ENCODE results near the gene GFRAL. TPM values are rescaled to one million over a fixed set of nuclear protein-coding genes. Genes with fewer than 3 reads are reported as not detected.

The GFRAL gene
- total and polyA plus RNA-seq, 2 donors (not counting 1 experiment from before 2014, with no cell fraction given): not detected

GRCh38 chr6:55388211-55388610, 60.9 kb downstream of the GFRAL start:
- no peaks in the 10 kb centered on the region for H3K4me1 ChIP-seq (ENCODE audit: control insufficient read depth, extremely low read depth, insufficient read depth, low read length)
- no peak overlapping the region for H3K9ac ChIP-seq (ENCODE audit: insufficient read depth, low read length)
- TF ChIP-seq EZH2 (IDR thresholded peaks at IDR 0.05; ENCODE audit: low read length, missing control alignments): no peak
- TF ChIP-seq CTCF (conservative IDR thresholded peaks at IDR 0.05 in 1 of 2, IDR thresholded peaks at IDR 0.05 in 1 of 2; ENCODE audit: low read depth in 1 of 2, low read length in 2 of 2): no peak
- H3K79me2 ChIP-seq (ENCODE audit: control insufficient read depth, insufficient read depth, low read length): no peaks in the 10 kb centered on the region
- H3K4me2 ChIP-seq (ENCODE audit: extremely low read depth, insufficient read depth, low read length): no peak overlapping the region
- no peaks in the 10 kb centered on the region for H3K27me3 ChIP-seq (ENCODE audit: control insufficient read depth, insufficient read depth, low read length)
- DNase-seq (ENCODE audit: low read depth in 2 of 2): peak in 1 of 2 donors; percentile 28
- H3K9me3 ChIP-seq (ENCODE audit: control insufficient read depth, insufficient read depth, low read depth, low read length): no peaks in the 10 kb centered on the region
- H2AFZ ChIP-seq (ENCODE audit: low read length): no peak overlapping the region
- H4K20me1 ChIP-seq (ENCODE audit: control insufficient read depth, extremely low read depth, insufficient read depth, low read length): no peaks in the 10 kb centered on the region
- no peak overlapping the region for H3K27ac ChIP-seq (ENCODE audit: insufficient read depth, low read length)
- no peak overlapping the region for H3K4me3 ChIP-seq (replicated peaks in 1 of 4; ENCODE audit: control extremely low read depth in 1 of 4, insufficient read depth in 1 of 4, low read depth in 3 of 4, low read length in 4 of 4)
- no peaks in the 10 kb centered on the region for H3K36me3 ChIP-seq (ENCODE audit: control insufficient read depth, insufficient read depth, low read length)

DNA sequence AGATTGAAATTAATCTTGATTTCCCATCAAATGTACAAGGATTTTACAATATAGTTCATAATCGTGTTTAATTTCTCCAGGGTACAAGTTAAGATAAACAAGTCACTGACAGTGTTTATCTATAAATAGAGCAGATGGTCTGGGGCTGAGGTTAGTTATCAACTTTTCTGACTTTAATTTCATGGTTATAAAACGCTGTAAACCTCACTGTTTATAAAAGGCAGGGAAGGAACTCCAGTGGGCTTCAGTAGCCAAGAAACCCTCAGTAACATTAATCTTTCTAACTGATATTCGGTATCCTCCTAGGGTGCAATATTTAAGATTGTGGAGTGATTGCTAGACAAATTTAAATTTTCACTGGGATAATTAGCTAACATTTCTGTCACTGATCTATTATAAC, 68.6 kb downstream of the GFRAL start:
- Histone ChIP-seq H3K9ac (ENCODE audit: insufficient read depth, low read length) (no peak overlapping the region), H4K20me1 (ENCODE audit: control insufficient read depth, extremely low read depth, insufficient read depth, low read length) (no peaks in the 10 kb centered on the region), H3K27me3 (ENCODE audit: control insufficient read depth, insufficient read depth, low read length) (no peaks in the 10 kb centered on the region), H3K4me3 (replicated peaks in 1 of 4; ENCODE audit: control extremely low read depth in 1 of 4, insufficient read depth in 1 of 4, low read depth in 3 of 4, low read length in 4 of 4) (no peak overlapping the region), H3K4me1 (ENCODE audit: control insufficient read depth, extremely low read depth, insufficient read depth, low read length) (no peaks in the 10 kb centered on the region), H3K36me3 (ENCODE audit: control insufficient read depth, insufficient read depth, low read length) (no peaks in the 10 kb centered on the region), H3K9me3 (ENCODE audit: control insufficient read depth, insufficient read depth, low read depth, low read length) (no peaks in the 10 kb centered on the region), H2AFZ (ENCODE audit: low read length) (no peak overlapping the region), H3K27ac (ENCODE audit: insufficient read depth, low read length) (no peak overlapping the region), H3K4me2 (ENCODE audit: extremely low read depth, insufficient read depth, low read length) (no peak overlapping the region), H3K79me2 (ENCODE audit: control insufficient read depth, insufficient read depth, low read length) (no peaks in the 10 kb centered on the region)
- DNase-seq (ENCODE audit: low read depth in 2 of 2): peak in 1 of 2 donors; percentile 43
- TF ChIP-seq CTCF (conservative IDR thresholded peaks at IDR 0.05 in 1 of 2, IDR thresholded peaks at IDR 0.05 in 1 of 2; ENCODE audit: low read depth in 1 of 2, low read length in 2 of 2) (no peak), EZH2 (IDR thresholded peaks at IDR 0.05; ENCODE audit: low read length, missing control alignments) (no peak)

DNA sequence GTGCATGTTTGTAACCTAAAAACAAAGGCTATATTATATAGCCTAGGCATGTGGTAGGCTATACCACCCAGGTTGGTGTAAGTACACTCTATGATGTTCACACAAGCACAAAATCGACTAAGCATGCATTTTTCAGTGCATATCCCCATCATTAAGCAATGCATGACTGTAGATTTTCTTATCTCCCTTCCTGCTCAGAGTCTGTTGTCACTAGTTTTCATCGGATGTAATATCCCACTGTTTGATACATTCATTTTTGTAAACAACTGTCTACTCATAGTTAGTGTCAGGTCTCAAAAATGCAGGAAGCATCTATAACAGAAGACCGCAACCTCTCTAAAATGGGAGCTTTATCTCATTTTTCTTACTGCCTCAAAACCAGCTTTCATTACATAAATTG, 70.7 kb downstream of the GFRAL start:
- H2AFZ ChIP-seq (ENCODE audit: low read length): no peak overlapping the region
- peak in 1 of 2 donors; percentile 63 for DNase-seq (ENCODE audit: low read depth in 2 of 2)
- H3K27ac ChIP-seq (ENCODE audit: insufficient read depth, low read length): no peak overlapping the region

More for the DNA sequence above, 70.7 kb downstream of the GFRAL start:
- peak overlapping the region; percentile 40 for H3K4me2 ChIP-seq (ENCODE audit: extremely low read depth, insufficient read depth, low read length)
- H3K79me2 ChIP-seq (ENCODE audit: control insufficient read depth, insufficient read depth, low read length): no peaks in the 10 kb centered on the region
- H3K4me1 ChIP-seq (ENCODE audit: control insufficient read depth, extremely low read depth, insufficient read depth, low read length): no peaks in the 10 kb centered on the region
- H3K9ac ChIP-seq (ENCODE audit: insufficient read depth, low read length): no peak overlapping the region
- no peak overlapping the region for H3K4me3 ChIP-seq (replicated peaks in 1 of 4; ENCODE audit: control extremely low read depth in 1 of 4, insufficient read depth in 1 of 4, low read depth in 3 of 4, low read length in 4 of 4)
- H3K27me3 ChIP-seq (ENCODE audit: control insufficient read depth, insufficient read depth, low read length): no peaks in the 10 kb centered on the region
- no peaks in the 10 kb centered on the region for H4K20me1 ChIP-seq (ENCODE audit: control insufficient read depth, extremely low read depth, insufficient read depth, low read length)
- H3K36me3 ChIP-seq (ENCODE audit: control insufficient read depth, insufficient read depth, low read length): no peaks in the 10 kb centered on the region
- H3K9me3 ChIP-seq (ENCODE audit: control insufficient read depth, insufficient read depth, low read depth, low read length): no peaks in the 10 kb centered on the region
- TF ChIP-seq EZH2 (IDR thresholded peaks at IDR 0.05; ENCODE audit: low read length, missing control alignments) (no peak), CTCF (conservative IDR thresholded peaks at IDR 0.05 in 1 of 2, IDR thresholded peaks at IDR 0.05 in 1 of 2; ENCODE audit: low read depth in 1 of 2, low read length in 2 of 2) (no peak)

Measured in fibroblast of lung (primary cell).